Renal cortex interstitium (tissue), 15 donors: ENCODE measurements around the gene CDK4. TPM values are rescaled to one million over a fixed set of nuclear protein-coding genes. Genes with fewer than 3 reads are reported as not detected.

Experiments
- DNase-seq, 11 donors: peaks; one replicate each; pipeline ENCODE4 v3.0.0-alpha.2; 2013; ENCODE audit warnings: low read depth in 9 of 11, low spot score in 4 of 11; ENCODE audit errors: extremely low read depth in 1 of 11
- long read RNA-seq, 16 experiments: transcript quantifications; one replicate each; lab custom pipeline, GENCODE V29; 2026
- polyA plus RNA-seq, 3 donors: library from polyadenylated mRNA; unstranded; fragments of 120-200 nt; gene quantifications; one replicate each; pipeline ENCODE4 v1.2.1, GENCODE V29; 2013; ENCODE audit not compliant: insufficient read length in 3 of 3

Gene CDK4
- 100 to 1,000 TPM; 218 to 260 (median 221) TPM for polyA plus RNA-seq
- long read RNA-seq, donor 1, transcript CDK4-201 (8 exons, 2,076 nt) = major isoform, 65 of 97 reads
- long read RNA-seq, donor 1, partial matches to known transcripts = 6 of 97 reads
- long read RNA-seq, donor 1, other reads (novel, unspliced or antisense) = 26 of 97 reads
- long read RNA-seq, donor 2, transcript CDK4-201 (8 exons, 2,076 nt) = major isoform, 57 of 78 reads
- long read RNA-seq, donor 2, partial matches to known transcripts = 5 of 78 reads
- long read RNA-seq, donor 2, other reads (novel, unspliced or antisense) = 15 of 78 reads
- long read RNA-seq, donor 3, transcript CDK4-201 (8 exons, 2,076 nt) = major isoform, 105 of 175 reads
- long read RNA-seq, donor 3, partial matches to known transcripts = 36 of 175 reads
- long read RNA-seq, donor 3, other reads (novel, unspliced or antisense) = 33 of 175 reads
- long read RNA-seq, donor 4, transcript CDK4-201 (8 exons, 2,076 nt) = major isoform, 65 of 74 reads
- long read RNA-seq, donor 4, partial matches to known transcripts = 0 of 74 reads
- long read RNA-seq, donor 4, other reads (novel, unspliced or antisense) = 6 of 74 reads
- long read RNA-seq, donor 5 = 0 reads
- long read RNA-seq, donor 6, transcript CDK4-201 (8 exons, 2,076 nt) = major isoform, 70 of 71 reads
- long read RNA-seq, donor 6, partial matches to known transcripts = 0 of 71 reads
- long read RNA-seq, donor 6, other reads (novel, unspliced or antisense) = 0 of 71 reads
- long read RNA-seq, donor 7, transcript CDK4-201 (8 exons, 2,076 nt) = major isoform, 92 of 182 reads
- long read RNA-seq, donor 7, partial matches to known transcripts = 61 of 182 reads
- long read RNA-seq, donor 7, other reads (novel, unspliced or antisense) = 27 of 182 reads
- long read RNA-seq, donor 8, transcript CDK4-201 (8 exons, 2,076 nt) = major isoform, 106 of 220 reads
- long read RNA-seq, donor 8, partial matches to known transcripts = 95 of 220 reads
- long read RNA-seq, donor 8, other reads (novel, unspliced or antisense) = 15 of 220 reads
- long read RNA-seq, donor 9, transcript CDK4-201 (8 exons, 2,076 nt) = major isoform, 77 of 110 reads
- long read RNA-seq, donor 9, partial matches to known transcripts = 20 of 110 reads
- long read RNA-seq, donor 9, other reads (novel, unspliced or antisense) = 10 of 110 reads
- long read RNA-seq, donor 10, transcript CDK4-201 (8 exons, 2,076 nt) = major isoform, 78 of 245 reads
- long read RNA-seq, donor 10, partial matches to known transcripts = 154 of 245 reads
- long read RNA-seq, donor 10, other reads (novel, unspliced or antisense) = 11 of 245 reads
- long read RNA-seq, donor 11, transcript CDK4-201 (8 exons, 2,076 nt) = major isoform, 58 of 106 reads
- long read RNA-seq, donor 11, partial matches to known transcripts = 30 of 106 reads
- long read RNA-seq, donor 11, other reads (novel, unspliced or antisense) = 17 of 106 reads
- long read RNA-seq, donor 12, transcript CDK4-201 (8 exons, 2,076 nt) = major isoform, 23 of 54 reads
- long read RNA-seq, donor 12, partial matches to known transcripts = 29 of 54 reads
- long read RNA-seq, donor 12, other reads (novel, unspliced or antisense) = 0 of 54 reads
- long read RNA-seq, donor 13 = 0 reads
- long read RNA-seq, donor 14, transcript CDK4-201 (8 exons, 2,076 nt) = major isoform, 70 of 230 reads
- long read RNA-seq, donor 14, partial matches to known transcripts = 142 of 230 reads
- long read RNA-seq, donor 14, other reads (novel, unspliced or antisense) = 13 of 230 reads
- long read RNA-seq, donor 15, transcript CDK4-201 (8 exons, 2,076 nt) = major isoform, 51 of 74 reads
- long read RNA-seq, donor 15, partial matches to known transcripts = 15 of 74 reads
- long read RNA-seq, donor 15, other reads (novel, unspliced or antisense) = 6 of 74 reads
- long read RNA-seq, donor 16, transcript CDK4-201 (8 exons, 2,076 nt) = major isoform, 209 of 463 reads
- long read RNA-seq, donor 16, transcript CDK4-213 (3 exons, 685 nt) = minor isoform, 6 of 463 reads
- long read RNA-seq, donor 16, partial matches to known transcripts = 222 of 463 reads
- long read RNA-seq, donor 16, other reads (novel, unspliced or antisense) = 26 of 463 reads

- DNase-seq = peak; percentile 93 to 99 (median 98)
Observed at GRCh38 chr12:57751788-57752667, at the start of gene CDK4. CDK4 (minus strand) TSS chr12:57752310; CDS start chr12:57751717, 593 bp downstream.

GRCh38 chr12:57800965-57801364, 48.9 kb upstream of the CDK4 start:
- no peak for DNase-seq

- no peak for DNase-seq
Observed at GRCh38 chr12:57797933-57798332, 45.8 kb upstream of the CDK4 start.

GRCh38 chr12:57796996-57797395, 44.9 kb upstream of the CDK4 start:
- DNase-seq = no peak

- no peak for DNase-seq
Observed at GRCh38 chr12:57795354-57795753, 43.2 kb upstream of the CDK4 start.

- DNase-seq = no peak
Observed at GRCh38 chr12:57793920-57794319, 41.8 kb upstream of the CDK4 start.

- DNase-seq = no peak
Observed at GRCh38 chr12:57783861-57784260, 31.8 kb upstream of the CDK4 start.

GRCh38 chr12:57783466-57783801, 31.3 kb upstream of the CDK4 start:
- no peak for DNase-seq

- DNase-seq = peak; percentile 86 to 97 (median 94)
Observed at GRCh38 chr12:57782608-57783465, 30.7 kb upstream of the CDK4 start, which contains the start of gene TSFM. TSFM (plus strand) TSS chr12:57782787; CDS start chr12:57782802, 15 bp downstream.

- no peak for DNase-seq
Observed at GRCh38 chr12:57782243-57782607, 30.1 kb upstream of the CDK4 start.

GRCh38 chr12:57781801-57782200, 29.7 kb upstream of the CDK4 start:
- no peak for DNase-seq

- DNase-seq = no peak
Observed at GRCh38 chr12:57781244-57781643, 29.1 kb upstream of the CDK4 start.

- no peak for DNase-seq
Observed at GRCh38 chr12:57780284-57780897, 28.3 kb upstream of the CDK4 start.

GRCh38 chr12:57779736-57780135, 27.6 kb upstream of the CDK4 start:
- no peak for DNase-seq

GRCh38 chr12:57777911-57778310, 25.8 kb upstream of the CDK4 start:
- DNase-seq = no peak
